Right renal pelvis (tissue), 4 donors: ENCODE results near the gene DCST1. TPM values are rescaled to one million over a fixed set of nuclear protein-coding genes. Genes with fewer than 3 reads are reported as not detected.

Source experiments
- DNase-seq, 4 donors: peaks; one replicate each; pipeline ENCODE4 v3.0.0-alpha.2; 2013; ENCODE audit warnings: low read depth in 4 of 4, low spot score in 3 of 4, missing footprints in 1 of 4
- polyA plus RNA-seq, 4 donors: library from polyadenylated mRNA; unstranded; fragments of 120-200 nt; gene quantifications; one replicate each; pipeline ENCODE4 v1.2.1, GENCODE V29; 2013; ENCODE audit not compliant: insufficient read length in 4 of 4

The DCST1 gene
- polyA plus RNA-seq, 4 donors: 0.19 to 0.31 (median 0.28) TPM

DNA sequence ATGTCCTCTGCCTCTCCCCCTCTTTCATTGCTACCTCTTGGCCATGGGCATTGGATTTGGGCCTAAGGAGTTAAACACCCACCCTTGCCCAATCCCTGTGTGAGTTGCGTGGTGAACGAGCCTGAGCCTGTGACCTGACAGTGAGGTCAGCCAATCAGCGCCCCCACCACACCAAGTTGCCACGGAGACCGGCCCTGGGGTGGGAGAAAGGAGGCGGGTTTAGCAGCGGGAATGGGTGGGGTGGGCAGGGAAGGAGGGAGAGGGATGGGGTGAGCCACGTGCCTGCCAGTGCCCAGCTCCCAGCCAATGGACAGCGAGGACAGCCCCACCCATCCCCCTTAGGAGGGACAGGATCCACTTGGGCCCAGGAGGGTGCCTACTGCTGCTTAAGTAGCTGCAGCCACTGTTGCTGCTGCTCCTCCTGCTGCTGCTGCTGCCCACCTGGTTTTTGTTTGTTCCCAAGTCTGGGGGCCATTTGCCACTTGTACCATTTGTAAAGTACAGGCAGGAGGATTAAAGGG lies 21.5 kb upstream of the DCST1 start:
- no peak for DNase-seq

DNA sequence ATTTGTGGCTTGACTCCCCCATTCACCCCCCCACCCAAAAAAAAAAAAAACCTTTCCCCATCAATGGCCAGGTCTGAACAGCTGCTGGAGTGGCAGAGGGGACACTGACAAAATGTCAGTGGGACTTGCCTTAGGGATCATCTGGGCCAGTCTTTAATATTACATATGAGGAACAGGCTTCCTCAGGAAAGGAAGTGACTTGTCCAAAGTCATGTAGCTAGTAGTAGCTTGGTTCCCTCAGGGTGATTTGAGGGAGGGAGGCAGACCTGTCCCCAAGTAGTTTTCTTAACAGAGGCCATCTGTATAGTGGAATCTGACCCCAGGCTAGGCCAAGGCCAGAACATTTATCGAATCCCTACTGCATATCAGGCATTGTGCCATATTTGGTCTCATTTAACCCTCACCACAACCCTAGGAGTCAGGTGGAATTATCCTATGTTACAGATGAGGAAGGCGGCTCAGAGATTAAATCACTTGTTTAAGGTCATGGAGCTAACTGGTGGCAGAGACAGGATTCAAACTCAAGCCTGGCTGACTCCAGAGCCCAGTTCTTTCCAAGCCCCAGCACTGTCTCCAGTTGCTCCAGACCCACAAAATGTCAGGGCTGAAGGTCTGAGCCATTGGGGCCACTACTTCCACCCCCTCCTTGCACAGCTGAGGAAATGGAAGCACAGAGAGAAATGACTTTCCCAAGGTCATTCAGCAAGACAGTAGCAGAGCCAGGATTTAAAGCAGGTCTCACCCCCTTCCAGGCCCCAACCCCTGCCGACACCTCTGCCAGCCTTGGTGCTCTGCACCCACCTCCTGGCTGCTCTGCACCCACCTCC lies 20.6 kb upstream of the DCST1 start:
- no peak for DNase-seq

DNA sequence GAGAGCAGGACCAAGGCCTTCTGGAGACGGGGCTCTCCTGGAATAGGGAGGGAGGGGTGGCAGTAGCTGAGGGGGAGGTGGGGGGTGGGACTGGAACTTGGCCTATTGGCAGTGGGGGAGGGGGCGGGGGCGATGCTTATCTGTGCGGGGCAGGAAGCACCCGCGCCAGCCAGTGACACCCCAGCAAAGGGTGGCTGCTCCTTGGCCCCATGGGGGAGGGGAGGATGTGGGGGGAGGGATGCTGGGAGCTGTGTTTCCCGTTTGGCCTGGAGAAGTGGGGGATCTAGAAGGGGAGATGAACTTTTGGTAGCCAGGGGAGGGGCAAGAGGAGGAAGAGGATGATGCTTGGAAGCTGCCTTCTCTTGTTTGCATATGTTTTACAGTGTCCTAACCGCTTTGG lies 20.0 kb upstream of the DCST1 start:
- no peak for DNase-seq

DNA sequence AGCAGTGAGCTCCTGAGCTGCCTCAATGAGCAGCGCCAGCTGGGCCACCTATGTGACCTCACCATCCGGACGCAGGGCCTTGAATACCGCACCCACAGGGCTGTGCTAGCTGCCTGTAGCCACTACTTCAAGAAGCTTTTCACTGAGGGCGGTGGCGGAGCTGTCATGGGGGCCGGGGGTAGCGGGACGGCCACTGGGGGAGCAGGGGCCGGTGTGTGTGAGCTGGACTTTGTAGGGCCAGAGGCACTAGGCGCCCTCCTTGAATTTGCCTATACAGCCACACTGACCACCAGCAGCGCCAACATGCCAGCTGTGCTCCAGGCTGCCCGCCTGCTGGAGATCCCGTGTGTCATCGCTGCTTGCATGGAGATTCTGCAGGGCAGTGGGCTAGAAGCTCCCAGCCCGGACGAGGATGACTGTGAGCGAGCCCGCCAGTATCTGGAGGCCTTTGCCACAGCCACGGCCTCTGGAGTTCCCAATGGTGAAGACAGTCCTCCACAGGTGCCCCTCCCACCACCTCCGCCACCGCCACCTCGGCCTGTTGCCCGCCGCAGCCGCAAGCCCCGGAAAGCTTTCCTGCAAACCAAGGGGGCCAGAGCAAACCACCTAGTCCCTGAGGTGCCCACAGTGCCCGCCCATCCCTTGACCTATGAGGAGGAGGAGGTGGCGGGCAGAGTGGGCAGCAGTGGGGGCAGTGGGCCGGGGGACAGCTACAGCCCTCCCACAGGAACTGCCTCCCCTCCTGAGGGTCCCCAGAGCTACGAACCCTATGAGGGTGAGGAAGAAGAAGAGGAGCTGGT lies 18.7 kb upstream of the DCST1 start:
- no peak for DNase-seq

DNA sequence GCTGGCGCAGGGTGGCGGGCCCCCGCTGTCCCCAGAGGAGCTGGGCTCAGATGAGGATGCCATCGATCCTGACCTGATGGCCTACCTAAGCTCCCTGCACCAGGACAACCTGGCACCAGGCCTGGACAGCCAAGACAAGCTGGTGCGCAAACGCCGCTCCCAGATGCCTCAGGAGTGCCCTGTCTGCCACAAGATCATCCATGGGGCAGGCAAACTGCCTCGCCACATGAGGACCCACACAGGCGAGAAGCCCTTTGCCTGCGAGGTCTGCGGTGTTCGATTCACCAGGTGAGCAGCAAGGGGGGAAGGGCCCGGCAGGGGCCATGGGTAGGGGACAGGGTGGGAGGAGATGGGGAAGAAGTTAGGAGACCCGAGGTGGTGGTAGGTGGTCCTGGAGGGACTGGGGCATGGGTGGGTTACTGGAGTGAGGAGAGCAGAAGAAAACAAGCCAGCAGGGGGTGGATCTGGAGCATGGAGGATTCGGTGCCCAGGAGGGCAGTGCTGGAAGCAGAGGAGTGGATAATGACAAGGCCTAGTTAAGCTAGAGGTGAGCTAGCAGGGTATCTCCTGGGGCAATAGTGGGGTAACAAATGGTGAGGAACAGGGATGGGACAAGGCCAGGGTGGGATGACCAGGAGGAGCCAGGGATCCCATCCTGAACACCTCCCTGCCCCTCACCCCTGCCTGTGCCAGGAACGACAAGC lies 17.9 kb upstream of the DCST1 start:
- DNase-seq: no peak

DNA sequence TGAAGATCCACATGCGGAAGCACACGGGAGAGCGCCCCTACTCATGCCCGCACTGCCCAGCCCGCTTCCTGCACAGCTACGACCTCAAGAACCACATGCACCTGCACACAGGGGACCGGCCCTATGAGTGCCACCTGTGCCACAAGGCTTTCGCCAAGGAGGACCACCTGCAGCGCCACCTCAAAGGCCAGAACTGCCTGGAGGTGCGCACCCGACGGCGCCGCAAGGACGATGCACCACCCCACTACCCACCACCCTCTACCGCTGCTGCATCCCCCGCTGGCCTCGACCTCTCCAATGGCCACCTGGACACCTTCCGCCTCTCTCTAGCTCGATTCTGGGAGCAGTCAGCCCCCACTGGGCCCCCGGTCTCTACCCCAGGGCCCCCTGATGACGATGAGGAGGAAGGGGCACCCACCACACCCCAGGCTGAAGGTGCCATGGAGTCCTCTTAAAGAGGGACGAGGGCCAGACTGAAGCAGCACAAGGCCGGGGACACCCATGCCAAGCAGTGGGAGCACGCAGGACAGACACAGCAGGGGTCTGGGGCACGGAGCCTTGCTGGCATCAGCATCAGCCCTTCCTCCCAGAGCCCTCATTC lies 17.3 kb upstream of the DCST1 start:
- DNase-seq: no peak

DNA sequence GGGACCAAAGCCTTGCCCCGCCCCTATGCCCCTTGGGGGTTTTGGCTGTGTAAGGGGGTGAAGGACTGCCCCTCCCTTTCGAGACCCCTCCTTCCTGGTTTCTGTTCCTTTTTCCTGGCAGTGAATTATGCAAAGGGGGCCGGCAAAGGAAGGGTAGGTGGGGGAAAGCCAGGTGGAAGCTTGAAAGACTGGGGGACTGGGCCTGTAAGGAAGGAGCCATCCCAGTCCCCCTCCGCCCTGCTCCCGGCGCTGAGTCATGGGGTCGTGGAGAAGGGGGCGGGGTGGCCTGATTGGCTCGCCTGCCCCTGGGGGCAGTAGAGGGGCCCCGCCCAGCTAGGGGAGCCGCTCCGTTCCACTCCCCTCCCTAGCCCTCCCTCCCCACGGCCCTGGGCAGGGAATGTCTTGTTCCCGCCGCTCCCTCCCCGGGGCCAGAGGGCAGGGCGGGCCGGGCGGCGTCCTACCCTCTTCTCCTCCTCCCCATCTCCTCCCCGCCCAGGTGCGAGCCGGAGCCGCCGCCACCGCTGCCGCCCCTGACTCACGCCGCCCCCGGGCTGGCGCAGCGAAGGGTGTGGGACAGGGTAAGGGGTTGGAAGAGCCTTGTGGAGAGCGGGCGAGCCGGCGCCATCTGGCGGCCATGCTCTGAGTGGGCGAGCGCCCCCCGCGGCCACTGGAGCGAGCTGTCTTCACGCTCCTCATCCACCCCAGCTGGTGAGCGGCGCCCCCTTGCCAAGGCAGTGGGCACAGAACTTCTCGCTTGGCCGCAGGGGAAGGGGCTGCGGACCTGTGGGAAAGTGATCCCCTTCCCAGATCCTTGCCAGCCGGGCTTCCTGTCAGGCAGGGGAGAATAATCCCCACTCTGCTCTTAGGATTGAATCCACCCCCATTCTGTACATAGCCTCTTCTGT lies 16.3 kb upstream of the DCST1 start:
- peak in 1 of 4 donors; percentile 78 for DNase-seq

DNA sequence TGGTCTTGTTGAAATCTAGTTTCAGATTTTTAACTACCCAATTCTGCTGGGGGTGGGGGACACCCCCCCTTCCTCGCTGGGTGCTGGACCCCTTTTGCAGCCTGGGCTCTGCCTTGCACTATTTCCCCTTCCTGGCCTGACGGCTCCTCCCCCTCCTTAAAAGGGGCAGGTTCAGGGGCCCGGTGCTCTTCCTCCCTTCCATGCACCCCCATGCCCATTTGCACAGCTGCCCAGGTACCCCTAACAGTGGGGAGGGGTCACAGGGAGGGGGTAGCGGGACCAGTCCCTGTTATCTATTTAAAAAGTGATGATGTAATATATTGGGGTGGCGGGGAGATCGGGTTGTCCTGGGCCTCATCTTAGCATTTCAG lies 15.7 kb upstream of the DCST1 start:
- DNase-seq: no peak

DNA sequence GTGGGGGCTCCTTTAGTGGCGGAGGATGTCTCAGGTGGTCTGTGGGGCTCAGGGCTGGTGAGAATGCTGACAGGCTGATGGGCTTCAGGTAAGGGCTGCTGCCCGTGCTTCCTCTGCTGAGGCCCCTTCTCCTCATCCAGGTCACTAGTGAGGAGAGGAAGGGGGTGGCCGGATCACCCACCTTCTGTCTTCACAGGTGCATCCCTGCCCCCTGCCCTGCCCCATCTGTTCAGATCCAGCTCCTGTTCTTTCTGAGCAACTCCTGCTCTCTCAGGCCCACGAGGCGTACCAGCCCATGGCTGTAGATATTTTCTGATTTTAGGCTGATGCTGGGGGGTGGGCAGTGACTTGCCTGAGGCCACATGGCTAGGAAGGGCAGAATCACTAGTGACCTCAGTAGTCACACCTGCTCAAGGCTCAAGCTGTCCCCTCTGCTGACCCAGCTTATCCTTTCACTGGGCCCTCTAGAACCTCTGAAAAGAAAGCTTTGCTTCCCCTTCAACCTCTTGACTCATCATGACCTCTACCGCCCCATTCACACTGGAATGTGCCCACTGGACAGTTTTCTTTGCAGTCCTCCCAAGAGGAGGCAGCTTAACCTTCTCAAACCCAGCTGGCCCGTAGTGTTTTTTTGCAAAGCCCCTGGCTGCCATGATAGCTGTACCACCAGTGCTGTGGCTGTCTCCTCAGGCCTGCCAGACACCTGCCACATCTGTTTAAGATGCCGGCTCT lies 14.8 kb upstream of the DCST1 start:
- no peak for DNase-seq

DNA sequence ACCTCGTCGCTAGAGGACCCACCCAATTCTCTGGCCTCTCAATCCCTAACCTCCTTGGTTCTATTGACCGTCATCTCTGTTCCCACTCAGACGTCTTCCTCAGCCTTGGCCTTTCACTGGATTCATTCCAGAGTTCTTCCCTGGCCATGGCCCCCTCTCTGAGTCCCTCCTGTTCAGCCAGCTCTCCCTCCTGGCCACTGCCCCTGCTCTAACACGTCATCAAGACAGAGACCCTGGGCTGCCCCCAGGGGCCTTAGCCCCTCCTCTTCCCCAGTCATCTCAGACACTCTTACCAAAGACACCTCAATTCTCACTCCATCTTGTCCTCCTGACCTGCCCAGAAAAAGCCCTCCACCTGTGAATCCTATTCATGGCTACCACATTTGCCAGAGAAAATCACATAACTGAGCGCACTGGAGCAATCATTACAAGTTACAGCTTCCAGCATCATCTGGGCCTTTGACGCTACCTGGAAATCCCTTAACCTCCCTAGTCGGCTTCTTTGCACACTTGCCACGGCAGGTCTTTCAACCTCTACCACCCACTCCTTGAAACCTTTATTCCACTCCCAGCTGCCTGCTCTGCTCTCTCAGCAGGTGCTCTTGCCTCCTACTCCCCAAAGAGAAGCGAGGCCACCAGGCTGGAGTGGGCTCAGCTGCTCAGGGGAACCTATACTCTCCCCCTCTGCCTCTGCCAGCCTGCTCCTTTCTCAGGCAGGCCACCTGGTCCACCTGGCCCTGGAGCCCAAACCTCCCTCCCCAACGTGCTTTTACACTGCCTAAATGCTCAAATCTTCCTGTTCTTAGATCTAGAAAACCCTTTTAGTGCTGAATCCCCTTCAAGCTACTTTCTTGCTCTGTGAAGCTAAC lies 14.0 kb upstream of the DCST1 start:
- DNase-seq: no peak

DNA sequence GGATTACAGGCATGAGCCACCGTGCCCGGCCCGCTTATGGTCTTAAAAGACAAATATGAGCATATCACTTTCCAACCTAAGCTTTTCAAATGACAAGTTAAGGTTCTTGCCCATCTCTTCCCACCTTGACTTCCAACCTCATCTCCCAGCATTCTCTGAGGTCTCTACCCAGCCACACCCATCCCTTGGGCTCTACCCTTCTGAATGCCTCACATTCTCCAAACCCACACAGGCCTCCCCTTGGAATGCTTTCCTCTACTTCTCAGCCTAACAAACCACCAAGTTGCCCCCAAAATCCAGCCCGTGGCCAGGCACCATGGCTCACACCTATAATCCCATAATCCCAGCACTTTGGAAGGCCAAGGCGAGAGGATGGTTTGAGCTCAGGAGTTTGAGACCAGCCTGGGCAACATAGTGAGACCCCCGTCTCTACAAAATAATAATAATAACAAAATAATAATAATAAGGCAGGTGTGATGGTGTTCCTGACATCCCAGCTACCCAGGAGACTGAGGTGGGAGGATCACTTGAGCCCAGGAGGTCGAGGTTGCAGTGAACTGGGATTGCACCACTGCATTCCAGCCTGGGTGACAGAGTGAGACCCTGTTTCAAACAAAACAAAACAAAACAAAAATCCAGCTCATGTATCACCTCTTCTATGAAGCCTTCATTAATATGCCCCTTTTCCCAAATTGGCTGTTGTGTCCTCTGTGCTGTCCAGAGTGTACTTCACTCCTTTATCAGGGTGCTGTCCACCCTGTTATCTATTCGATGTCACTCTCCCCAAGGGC lies 11.3 kb upstream of the DCST1 start:
- DNase-seq: no peak

DNA sequence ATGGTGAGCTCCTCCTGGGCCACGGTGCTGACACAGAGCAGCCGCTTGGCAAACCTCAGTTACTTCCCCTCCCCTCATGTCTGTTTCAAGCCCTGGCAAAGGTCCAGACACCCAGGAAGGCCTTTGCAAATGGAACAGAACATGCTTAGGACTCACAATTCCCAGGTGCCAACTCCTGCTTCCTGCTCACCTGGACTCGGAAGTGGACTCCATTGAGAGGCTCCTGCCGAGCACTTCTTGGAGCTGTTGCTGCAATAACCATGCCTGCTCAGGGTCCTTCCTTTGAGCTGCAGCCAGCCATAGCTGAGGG lies 10.7 kb upstream of the DCST1 start:
- no peak for DNase-seq

DNA sequence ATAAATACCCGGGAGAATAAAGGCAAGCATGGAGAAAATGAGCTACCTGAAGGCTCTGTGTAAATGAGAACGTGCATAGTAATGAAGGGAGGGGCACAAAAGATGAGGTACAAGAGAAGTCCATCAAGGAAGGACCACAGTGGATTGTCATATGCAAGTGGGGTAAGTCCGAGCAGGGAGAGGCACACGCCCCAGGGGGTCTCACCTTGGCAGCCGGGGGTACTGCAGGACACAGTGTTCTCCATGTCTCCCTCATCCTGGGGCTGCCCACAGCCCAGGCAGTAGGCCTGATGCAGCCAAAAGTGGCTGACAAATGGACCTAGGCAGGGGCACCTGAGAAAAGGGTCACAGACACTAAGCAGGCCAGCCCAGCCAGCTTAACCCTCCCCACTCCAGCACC lies 10.0 kb upstream of the DCST1 start:
- no peak for DNase-seq

DNA sequence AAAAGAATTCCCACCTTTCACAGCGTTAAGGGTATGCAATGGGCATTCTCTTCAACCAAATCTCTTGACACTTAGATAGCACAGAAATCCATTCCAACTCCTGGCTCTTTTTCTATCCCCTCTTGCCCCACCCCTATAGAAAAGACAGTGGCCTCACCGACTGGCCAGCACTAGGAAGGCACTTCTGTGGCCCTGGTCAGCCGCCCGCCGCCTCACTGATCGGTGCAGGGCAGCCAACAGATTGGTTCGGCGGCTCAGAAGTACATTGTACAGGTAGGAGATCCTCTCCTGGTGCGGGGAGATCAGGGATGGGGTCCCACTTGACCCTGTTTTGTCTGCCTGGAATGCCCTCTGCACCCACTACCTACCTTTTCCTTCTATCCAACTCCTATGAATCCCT lies 9.3 kb upstream of the DCST1 start:
- DNase-seq: no peak

DNA sequence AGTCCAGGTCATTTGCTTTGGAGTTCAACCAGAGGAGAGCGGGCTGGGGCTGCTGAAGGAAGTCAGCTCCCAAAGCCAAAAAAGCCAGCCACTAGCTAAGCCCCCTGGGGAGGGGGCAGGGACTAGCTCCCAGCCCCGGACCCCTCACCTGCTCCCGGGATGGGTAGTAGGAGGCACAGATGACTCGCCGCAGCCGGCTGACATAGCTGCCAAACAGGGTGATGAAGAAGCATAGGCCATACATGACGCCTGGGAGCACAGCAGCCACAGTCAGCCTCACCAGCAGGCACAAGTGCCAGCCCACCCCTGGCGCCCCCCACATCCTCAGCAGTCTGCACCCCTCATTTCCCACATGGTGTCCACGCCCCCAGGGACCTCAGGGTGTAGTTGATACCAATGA lies 7.5 kb upstream of the DCST1 start:
- DNase-seq: no peak

DNA sequence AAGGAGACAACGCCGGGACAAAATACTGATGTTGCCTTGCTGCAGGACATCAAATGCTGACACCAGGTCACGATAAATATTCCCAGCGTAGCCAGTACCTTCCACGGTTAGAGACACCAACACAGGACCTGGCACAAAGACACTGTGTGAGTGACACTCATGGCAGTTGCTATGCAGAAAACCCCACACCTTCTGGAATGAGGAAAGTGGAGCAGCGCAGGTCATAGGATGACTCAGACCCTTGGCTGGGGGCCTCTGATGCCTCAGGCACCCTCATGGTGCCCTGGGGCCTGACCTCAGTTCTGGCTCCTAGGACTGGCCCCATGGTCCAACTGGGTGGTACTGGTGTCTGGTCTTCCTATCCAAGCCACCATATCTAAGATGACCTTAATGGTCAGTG lies 7.0 kb upstream of the DCST1 start:
- DNase-seq: no peak

DNA sequence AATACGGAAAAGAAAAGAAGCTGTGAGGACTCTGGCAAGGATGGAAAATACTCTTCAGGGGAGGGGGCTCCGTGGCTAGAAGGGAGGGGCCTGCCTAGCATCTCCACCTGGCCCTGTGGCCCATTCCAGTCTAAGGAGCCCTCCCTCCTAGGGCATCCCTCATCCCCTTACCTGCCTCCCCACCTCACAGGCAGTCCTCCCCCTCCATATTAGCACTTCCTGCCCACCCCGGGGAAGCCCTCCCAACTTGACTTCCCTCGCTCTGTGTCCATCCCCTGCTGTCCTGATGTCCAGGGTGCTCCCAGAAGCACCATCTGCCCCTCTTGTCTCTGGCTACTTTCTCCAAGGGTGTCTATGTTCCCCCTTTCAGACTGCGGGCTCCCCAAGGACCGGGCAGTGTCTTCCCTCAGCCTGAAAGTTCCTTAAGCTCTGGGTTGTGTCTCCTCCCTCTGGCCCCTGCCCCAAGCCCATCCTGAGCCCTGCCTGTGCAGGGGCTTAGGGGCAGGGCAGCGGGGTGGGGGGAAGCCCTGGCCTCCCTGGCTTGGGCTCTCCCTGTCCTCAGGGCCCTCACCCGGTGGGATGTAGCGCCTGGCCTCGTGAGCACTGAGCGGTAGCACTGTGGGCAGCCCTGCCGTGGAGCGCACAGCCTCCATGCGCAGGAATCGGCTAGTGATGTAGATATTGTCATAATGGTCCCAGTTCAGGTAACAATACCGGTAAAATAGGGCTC lies 3.9 kb upstream of the DCST1 start:
- DNase-seq: no peak
